Esophagus squamous epithelium (tissue), 5 donors: ENCODE data around the gene VPS16. TPM values are rescaled to one million over a fixed set of nuclear protein-coding genes. Genes with fewer than 3 reads are reported as not detected.
"Not testable (repeated sequence)": the region's sequence is repeated elsewhere in the genome, so short reads cannot be mapped to it uniquely, and the experiment has no call there.

Experiments
- DNase-seq: peaks from one replicate; lab custom pipeline; 2025; lab: John Stamatoyannopoulos, UW
- H3K27ac ChIP-seq, 4 donors: fragments of 200-600 bp; sonication (generic); one replicate each; pipeline ENCODE4 v1.5.1; 2016 to 2019; ENCODE audit warnings: mild to moderate bottlenecking in 1 of 4
- H3K27me3 ChIP-seq, 4 donors: fragments of 200-600 bp; sonication (generic); 1 replicate in 3 of 4; 2 replicates in 1 of 4; pipeline versions ENCODE4 v1.5.1 to v1.6.0; 2017 to 2021; ENCODE audit warnings: antibody characterized with exemption in 1 of 4
- H3K36me3 ChIP-seq, 3 donors: fragments of 200-600 bp; sonication (generic); one replicate each; pipeline ENCODE4 v1.5.1; 2016 to 2019
- H3K4me1 ChIP-seq, 3 donors: fragments of 200-600 bp; sonication (generic); one replicate each; pipeline ENCODE4 v1.5.1; 2017 to 2019
- H3K4me3 ChIP-seq, 4 donors: fragments of 200-600 bp; sonication (generic); 1 replicate in 3 of 4; 2 replicates in 1 of 4; pipeline ENCODE4 v1.5.1; 2016 to 2019; ENCODE audit warnings: mild to moderate bottlenecking in 2 of 4, moderate library complexity in 1 of 4
- H3K9me3 ChIP-seq, 3 donors: fragments of 200-600 bp; sonication (generic); one replicate each; pipeline ENCODE4 v1.5.1; 2016 to 2019
- POLR2A ChIP-seq, 4 donors: fragments of 450-650 bp; IDR thresholded peaks; one replicate each; pipeline ENCODE4 v1.6.1; 2017; ENCODE audit warnings: antibody characterized with exemption in 4 of 4, mild to moderate bottlenecking in 4 of 4, moderate library complexity in 3 of 4
- WGBS, 2 donors: methylation state at CpG; one replicate each; pipeline ENCODE4 v1.1.5; 2018; 5-methylcytosine and 5-hydroxymethylcytosine counted together
- intact Hi-C: fragments of 100-400 bp; cut with DNase I; formaldehyde crosslinking; loops from one replicate; pipeline ENCODE4 v1.15.0; 2022
- total RNA-seq, 4 donors: library from RNA; depleted of rRNA; stranded (reverse); fragments of >200 nt; gene quantifications; one replicate each; pipeline ENCODE4 v1.1.0, GENCODE V29; 2016
- TF ChIP-seq, protein P1 (sequence below), 6 experiments: fragments of 450-650 bp in 4 of 6; fragments of 200-600 bp in 2 of 6; sonication (generic) in 2 of 6; IDR thresholded peaks; one replicate each; pipeline ENCODE4 v1.5.1; 2016 to 2019; ENCODE audit warnings: antibody characterized with exemption in 6 of 6, mild to moderate bottlenecking in 4 of 6, moderate library complexity in 4 of 6
- donor health status: DM: yes; HTN: yes; CAD: no.

VPS16 gene
- total RNA-seq, 4 donors from 2014 or later = 20.9 to 36.7 (median 28.5) TPM

DNA sequence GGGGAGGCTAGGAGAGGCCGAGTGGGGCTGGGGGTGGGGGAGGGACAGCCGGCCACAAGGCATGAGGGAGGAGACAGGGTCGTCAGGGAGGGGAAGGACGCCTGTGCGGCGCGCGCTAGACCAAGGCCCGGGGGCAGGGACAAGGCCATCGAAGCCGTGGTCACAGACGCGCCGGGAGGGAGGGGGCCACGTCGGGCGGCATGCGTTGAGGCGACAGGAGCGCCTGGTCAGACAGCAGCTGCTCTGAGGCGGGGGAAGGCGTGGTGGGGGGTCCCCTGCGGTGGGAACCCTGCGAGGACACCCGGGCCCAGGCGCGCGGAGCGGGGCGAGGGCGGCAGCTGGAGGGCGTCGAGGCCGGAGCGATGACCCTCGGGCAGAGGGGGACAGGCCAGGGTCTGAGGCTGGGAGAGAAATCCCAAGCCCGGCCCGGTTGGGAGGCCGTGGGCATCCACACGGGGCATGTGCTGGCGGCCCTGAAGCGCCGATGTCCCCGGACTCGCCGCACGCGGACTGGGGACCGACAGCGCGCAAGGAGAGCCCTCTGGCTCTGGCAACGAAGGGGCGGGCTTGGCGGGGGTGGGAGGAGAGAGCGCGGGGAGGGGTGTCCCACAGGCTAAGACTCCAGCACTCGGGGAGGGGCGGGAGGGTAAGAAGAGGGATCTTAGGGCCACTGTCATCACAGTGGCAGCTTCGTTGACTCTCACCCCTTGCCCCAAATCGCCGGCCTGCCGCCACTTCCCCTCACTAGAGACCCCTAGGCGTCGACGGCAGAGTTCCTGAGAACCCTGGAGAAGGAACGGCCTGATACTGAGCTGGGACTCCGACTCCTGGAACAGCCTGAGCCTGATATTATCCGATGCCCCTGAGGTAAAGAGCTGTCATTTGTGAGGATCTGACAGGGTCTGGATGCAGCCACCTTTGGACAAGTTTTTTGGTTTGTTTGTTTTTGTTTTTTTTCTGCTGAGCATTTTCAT lies 19.4 kb upstream of the VPS16 start:
- intact Hi-C loops = no loop called here
- TF ChIP-seq, protein P1, sequence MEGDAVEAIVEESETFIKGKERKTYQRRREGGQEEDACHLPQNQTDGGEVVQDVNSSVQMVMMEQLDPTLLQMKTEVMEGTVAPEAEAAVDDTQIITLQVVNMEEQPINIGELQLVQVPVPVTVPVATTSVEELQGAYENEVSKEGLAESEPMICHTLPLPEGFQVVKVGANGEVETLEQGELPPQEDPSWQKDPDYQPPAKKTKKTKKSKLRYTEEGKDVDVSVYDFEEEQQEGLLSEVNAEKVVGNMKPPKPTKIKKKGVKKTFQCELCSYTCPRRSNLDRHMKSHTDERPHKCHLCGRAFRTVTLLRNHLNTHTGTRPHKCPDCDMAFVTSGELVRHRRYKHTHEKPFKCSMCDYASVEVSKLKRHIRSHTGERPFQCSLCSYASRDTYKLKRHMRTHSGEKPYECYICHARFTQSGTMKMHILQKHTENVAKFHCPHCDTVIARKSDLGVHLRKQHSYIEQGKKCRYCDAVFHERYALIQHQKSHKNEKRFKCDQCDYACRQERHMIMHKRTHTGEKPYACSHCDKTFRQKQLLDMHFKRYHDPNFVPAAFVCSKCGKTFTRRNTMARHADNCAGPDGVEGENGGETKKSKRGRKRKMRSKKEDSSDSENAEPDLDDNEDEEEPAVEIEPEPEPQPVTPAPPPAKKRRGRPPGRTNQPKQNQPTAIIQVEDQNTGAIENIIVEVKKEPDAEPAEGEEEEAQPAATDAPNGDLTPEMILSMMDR (IDR thresholded peaks at IDR 0.05) = no peak
- no peak for TF ChIP-seq POLR2A (IDR thresholded peaks at IDR 0.05)
- Histone ChIP-seq H3K4me3 (no peak overlapping the region), H3K27ac (no peak overlapping the region), H3K36me3 (no peaks in the 10 kb centered on the region), H3K27me3 (peaks cover 5 to 58% (median 11%) of the 10 kb centered on the region in 4 donors), H3K4me1 (peaks cover 0 to 12% (median 0%) of the 10 kb centered on the region in 3 donors), H3K9me3 (no peaks in the 10 kb centered on the region)
- DNase-seq = no peak
- WGBS, 2 donors = 20 to 34% methylated on average over 10 to 50 of the region's 68 CpGs

DNA sequence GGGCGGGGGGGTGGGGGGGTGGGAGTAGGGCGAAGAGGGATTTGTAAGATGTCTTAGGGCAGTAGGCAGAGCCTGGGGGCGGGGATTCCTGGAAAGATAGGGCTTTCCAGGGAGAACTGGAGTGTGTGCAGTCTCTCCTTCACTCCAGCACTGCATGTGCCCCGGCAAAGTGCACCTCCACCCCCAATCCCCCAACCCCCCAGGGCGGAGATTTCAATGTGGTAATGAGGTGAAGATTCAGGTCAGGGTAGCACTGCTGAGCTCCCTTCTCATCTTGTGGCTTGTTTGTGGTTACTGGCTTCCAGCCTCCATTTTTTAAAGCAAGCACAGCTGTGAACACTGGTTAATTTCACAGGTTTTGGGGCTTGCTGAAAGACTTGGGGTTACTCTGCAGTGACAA lies 18.5 kb upstream of the VPS16 start:
- peak overlapping the region in 1 of 4 donors; percentile 6 for H3K4me3 ChIP-seq
- intact Hi-C loops = no loop called here
- H3K27me3 ChIP-seq = peaks cover 5 to 63% (median 11%) of the 10 kb centered on the region in 4 donors
- H3K9me3 ChIP-seq = no peaks in the 10 kb centered on the region
- no peak for TF ChIP-seq POLR2A (IDR thresholded peaks at IDR 0.05)
- TF ChIP-seq, protein P1 (IDR thresholded peaks at IDR 0.05) = no peak
- DNase-seq = no peak
- peaks cover 0 to 12% (median 0%) of the 10 kb centered on the region in 3 donors for H3K4me1 ChIP-seq
- WGBS, 2 donors = 0 to 25% methylated on average over 2 to 3 of the region's 5 CpGs
- H3K36me3 ChIP-seq = no peaks in the 10 kb centered on the region
- no peak overlapping the region for H3K27ac ChIP-seq

DNA sequence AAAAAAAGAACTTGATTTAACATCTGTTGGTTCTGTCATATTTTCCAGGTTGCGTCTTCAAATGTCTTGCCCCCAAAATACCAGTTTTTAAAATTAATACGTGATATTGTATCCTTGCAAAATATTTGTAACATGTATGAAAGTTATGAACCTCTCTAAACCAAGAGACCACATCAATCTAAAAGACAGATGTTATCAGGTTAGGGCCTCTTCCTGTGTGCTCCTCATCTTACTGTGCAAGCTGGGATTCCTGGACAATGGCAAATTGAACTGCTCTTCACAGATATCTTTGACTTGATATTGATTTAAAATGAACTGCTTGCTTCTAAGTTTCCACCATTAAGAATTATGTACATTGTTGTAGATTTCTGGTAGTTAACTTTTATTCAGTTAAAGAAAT lies 14.8 kb upstream of the VPS16 start:
- Histone ChIP-seq H3K4me3 (no peak overlapping the region), H3K36me3 (no peaks in the 10 kb centered on the region), H3K27me3 (peaks cover 2 to 42% (median 6%) of the 10 kb centered on the region in 4 donors), H3K27ac (no peak overlapping the region), H3K9me3 (no peaks in the 10 kb centered on the region), H3K4me1 (peaks cover 0 to 10% (median 0%) of the 10 kb centered on the region in 3 donors)
- DNase-seq = no peak
- intact Hi-C loops = no loop called here
- TF ChIP-seq POLR2A (IDR thresholded peaks at IDR 0.05) = no peak
- TF ChIP-seq, protein P1 (IDR thresholded peaks at IDR 0.05) = no peak
- WGBS, 2 donors = 83 to 88% methylated on average over 2 of the region's 2 CpGs

DNA sequence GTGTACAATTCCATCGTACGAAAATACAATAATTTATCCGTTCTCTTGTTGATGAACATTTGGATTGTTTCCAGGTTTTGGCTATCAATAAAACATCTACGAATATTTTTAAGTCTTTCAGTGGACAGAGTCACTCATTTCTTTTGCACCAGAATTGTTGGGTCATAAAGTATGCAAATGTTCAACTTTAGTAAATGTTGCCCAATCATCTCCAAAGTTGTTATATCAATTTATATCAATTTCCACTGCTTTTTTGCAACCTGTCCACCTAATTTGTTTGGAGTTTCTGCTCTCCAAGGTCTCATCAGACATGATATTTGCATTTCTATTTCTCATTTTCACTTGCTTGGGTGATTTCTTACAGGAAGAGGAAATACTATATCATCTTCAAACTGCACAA lies 13.9 kb upstream of the VPS16 start:
- Histone ChIP-seq H3K36me3 (no peaks in the 10 kb centered on the region), H3K27me3 (peaks cover 0 to 33% (median 0%) of the 10 kb centered on the region in 4 donors), H3K4me3 (no peak overlapping the region), H3K9me3 (no peaks in the 10 kb centered on the region), H3K27ac (no peak overlapping the region), H3K4me1 (peaks cover 0 to 4% (median 0%) of the 10 kb centered on the region in 3 donors)
- DNase-seq = no peak
- 80 to 87% methylated on average over 4 of the region's 4 CpGs for WGBS, 2 donors
- intact Hi-C loops = no loop called here
- TF ChIP-seq POLR2A (IDR thresholded peaks at IDR 0.05) = no peak
- TF ChIP-seq, protein P1 (IDR thresholded peaks at IDR 0.05) = no peak

DNA sequence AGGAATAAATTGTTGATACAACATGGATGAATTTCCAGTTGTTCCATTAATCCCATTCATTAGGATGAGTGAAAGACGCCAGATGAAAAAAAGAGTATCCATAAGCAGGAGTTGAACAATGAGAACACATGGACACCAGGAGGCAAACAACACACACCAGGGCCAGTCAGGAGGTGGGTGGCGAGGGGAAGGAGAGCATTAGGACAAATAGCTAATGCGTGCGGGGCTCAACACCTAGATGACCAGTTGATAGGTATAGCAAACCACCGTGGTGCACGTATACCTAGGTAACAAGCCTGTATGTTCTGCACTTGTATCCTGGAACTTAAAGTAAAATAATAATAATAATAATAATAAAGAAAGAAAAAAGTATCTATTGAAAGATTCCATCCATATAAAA lies 11.2 kb upstream of the VPS16 start:
- Histone ChIP-seq H3K4me3 (no peak overlapping the region), H3K27ac (no peak overlapping the region), H3K27me3 (peaks cover 0 to 26% (median 0%) of the 10 kb centered on the region in 4 donors), H3K9me3 (no peaks in the 10 kb centered on the region), H3K36me3 (no peaks in the 10 kb centered on the region), H3K4me1 (peaks cover 0 to 9% (median 6%) of the 10 kb centered on the region in 3 donors)
- WGBS, 2 donors = 64 to 67% methylated on average over 6 of the region's 6 CpGs
- no peak for DNase-seq
- intact Hi-C loops = no loop called here
- TF ChIP-seq, protein P1 (IDR thresholded peaks at IDR 0.05) = no peak
- TF ChIP-seq POLR2A (IDR thresholded peaks at IDR 0.05) = no peak

DNA sequence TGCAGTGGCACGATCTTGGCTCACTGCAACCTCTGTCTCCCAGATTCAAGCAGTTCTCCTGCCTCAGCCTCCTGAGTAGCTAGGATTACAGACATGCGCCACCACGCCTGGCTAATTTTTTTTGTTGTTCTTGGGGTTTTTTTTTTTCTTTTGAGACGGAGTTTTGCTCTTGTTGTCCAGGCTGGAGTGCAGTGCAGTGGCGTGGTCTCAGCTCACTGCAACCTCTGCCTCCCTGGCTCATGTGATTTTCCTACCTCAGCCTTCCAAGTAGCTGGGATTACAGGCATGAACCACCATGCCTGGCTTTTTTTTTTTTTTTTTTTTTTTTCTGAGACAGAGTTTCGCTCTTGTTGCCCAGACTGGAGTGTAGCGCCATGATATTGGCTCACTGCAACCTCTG lies 9.3 kb upstream of the VPS16 start:
- Histone ChIP-seq H3K36me3 (peaks cover 0 to 13% (median 0%) of the 10 kb centered on the region in 3 donors), H3K27me3 (peaks cover 0 to 20% (median 0%) of the 10 kb centered on the region in 4 donors)
- H3K27ac ChIP-seq, DNase-seq, H3K4me3 ChIP-seq, intact Hi-C loops, H3K9me3 ChIP-seq, H3K4me1 ChIP-seq: not testable (repeated sequence)
- 45 to 54% methylated on average over 5 to 6 of the region's 7 CpGs for WGBS, 2 donors
